Tibial nerve (tissue), 4 donors: ENCODE data around the gene DOCK2.

Experiments
- EP300 ChIP-seq, 2 donors: sonication (generic); formaldehyde crosslinking; IDR thresholded peaks; one replicate each; pipeline ENCODE4 v1.6.1; 2017; ENCODE audit warnings: antibody characterized with exemption in 2 of 2, mild to moderate bottlenecking in 1 of 2
- POLR2A ChIP-seq, 2 donors: fragments of 450-650 bp; IDR thresholded peaks; one replicate each; pipeline ENCODE4 v1.6.1; 2017; ENCODE audit warnings: antibody characterized with exemption in 2 of 2, mild to moderate bottlenecking in 2 of 2, moderate library complexity in 2 of 2
- TF ChIP-seq, protein P1 (sequence below), 5 experiments: fragments of 200-600 bp in 3 of 5; fragments of 450-650 bp in 2 of 5; sonication (generic) in 3 of 5; IDR thresholded peaks; one replicate each; pipeline ENCODE4 v1.5.1; 2016 to 2019; ENCODE audit warnings: antibody characterized with exemption in 5 of 5, mild to moderate bottlenecking in 3 of 5, moderate library complexity in 2 of 5

DNA sequence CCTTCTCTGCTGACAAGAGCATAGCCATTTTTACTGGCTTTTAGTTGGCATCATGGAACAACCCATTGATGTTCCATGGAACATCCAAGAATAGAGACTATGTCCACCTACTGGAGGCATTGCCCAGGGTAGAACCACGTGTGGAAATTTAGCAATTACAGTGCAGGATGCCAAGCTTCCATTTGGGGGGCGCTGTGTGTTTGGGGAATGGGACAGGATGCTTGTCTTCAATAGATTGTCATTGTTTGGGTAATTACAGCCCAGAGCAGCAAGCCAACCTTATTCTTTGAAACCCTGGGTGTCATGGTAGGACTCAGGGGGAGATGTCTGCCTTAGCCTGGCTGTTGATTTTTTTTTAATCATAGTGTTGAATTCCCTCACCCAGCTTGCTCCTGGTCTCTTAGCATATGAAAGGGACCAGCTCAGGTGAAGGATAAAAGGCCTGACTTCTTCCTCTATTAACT, 171.1 kb downstream of the DOCK2 start:
- TF ChIP-seq POLR2A (IDR thresholded peaks at IDR 0.05): no peak
- no peak for TF ChIP-seq EP300 (IDR thresholded peaks at IDR 0.05)
- TF ChIP-seq, protein P1, sequence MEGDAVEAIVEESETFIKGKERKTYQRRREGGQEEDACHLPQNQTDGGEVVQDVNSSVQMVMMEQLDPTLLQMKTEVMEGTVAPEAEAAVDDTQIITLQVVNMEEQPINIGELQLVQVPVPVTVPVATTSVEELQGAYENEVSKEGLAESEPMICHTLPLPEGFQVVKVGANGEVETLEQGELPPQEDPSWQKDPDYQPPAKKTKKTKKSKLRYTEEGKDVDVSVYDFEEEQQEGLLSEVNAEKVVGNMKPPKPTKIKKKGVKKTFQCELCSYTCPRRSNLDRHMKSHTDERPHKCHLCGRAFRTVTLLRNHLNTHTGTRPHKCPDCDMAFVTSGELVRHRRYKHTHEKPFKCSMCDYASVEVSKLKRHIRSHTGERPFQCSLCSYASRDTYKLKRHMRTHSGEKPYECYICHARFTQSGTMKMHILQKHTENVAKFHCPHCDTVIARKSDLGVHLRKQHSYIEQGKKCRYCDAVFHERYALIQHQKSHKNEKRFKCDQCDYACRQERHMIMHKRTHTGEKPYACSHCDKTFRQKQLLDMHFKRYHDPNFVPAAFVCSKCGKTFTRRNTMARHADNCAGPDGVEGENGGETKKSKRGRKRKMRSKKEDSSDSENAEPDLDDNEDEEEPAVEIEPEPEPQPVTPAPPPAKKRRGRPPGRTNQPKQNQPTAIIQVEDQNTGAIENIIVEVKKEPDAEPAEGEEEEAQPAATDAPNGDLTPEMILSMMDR (IDR thresholded peaks at IDR 0.05): no peak
